HL-60 (cell line): Measurements from ENCODE around the gene CACFD1.

Experiments
- DNase-seq, 2 experiments: peaks; one replicate each; pipeline ENCODE4 v3.0.0-alpha.2; 2010 to 2020; ENCODE audit warnings: low read depth in 1 of 2, low spot score in 1 of 2
- H3K27ac ChIP-seq: fragments of 250-450 bp; sonication (Bioruptor Pico); replicated peaks from 2 replicates; pipeline ENCODE4 v1.5.1; 2020; ENCODE audit warnings: mild to moderate bottlenecking, moderate library complexity
- H3K27me3 ChIP-seq: fragments of 250-450 bp; sonication (Bioruptor Pico); 2 replicates; pipeline ENCODE4 v1.5.1; 2021; ENCODE audit warnings: mild to moderate bottlenecking, moderate library complexity; ENCODE audit not compliant: insufficient read depth, poor library complexity, severe bottlenecking
- H3K4me3 ChIP-seq: replicated peaks from 2 replicates; pipeline ENCODE4 v1.5.1; 2011; ENCODE audit warnings: mild to moderate bottlenecking, control low read depth, low read length; ENCODE audit not compliant: insufficient read depth
- CTCF ChIP-seq: IDR thresholded peaks from one replicate; pipeline ENCODE4 v1.5.1; 2011; ENCODE audit warnings: low read length, control low read depth, inconsistent platforms; ENCODE audit not compliant: insufficient read depth
- GABPA ChIP-seq: IDR thresholded peaks from 2 replicates; pipeline ENCODE4 v1.6.1; 2012; ENCODE audit warnings: low read depth
- POLR2AphosphoS5 ChIP-seq: IDR thresholded peaks from 2 replicates; pipeline ENCODE4 v1.6.1; 2012; ENCODE audit warnings: low read depth
- REST ChIP-seq: IDR thresholded peaks from 2 replicates; pipeline ENCODE4 v1.6.1; 2012; ENCODE audit warnings: low read depth; ENCODE audit not compliant: insufficient replicate concordance
- SPI1 ChIP-seq: IDR thresholded peaks from 2 replicates; pipeline ENCODE4 v1.6.1; 2012; ENCODE audit warnings: low read depth, mild to moderate bottlenecking, borderline replicate concordance

Gene CACFD1

GRCh38 chr9:133468777-133469421, 9.1 kb downstream of the CACFD1 start:
- DNase-seq, result no peak
- no peaks in the 10 kb centered on the region for H3K27me3 ChIP-seq
- no peak overlapping the region for H3K4me3 ChIP-seq
- TF ChIP-seq POLR2AphosphoS5 (no peak), CTCF (no peak), SPI1 (no peak), GABPA (no peak), REST (no peak)
- no peak overlapping the region for H3K27ac ChIP-seq

GRCh38 chr9:133470427-133470924, 10.7 kb downstream of the CACFD1 start:
- no peaks in the 10 kb centered on the region for H3K27me3 ChIP-seq
- peak overlapping the region; percentile 44 for H3K27ac ChIP-seq
- peak; percentile 56 to 58 for DNase-seq

More at GRCh38 chr9:133470427-133470924, 10.7 kb downstream of the CACFD1 start:
- TF ChIP-seq GABPA, result no peak
- TF ChIP-seq SPI1, result no peak
- TF ChIP-seq REST, result no peak
- TF ChIP-seq CTCF, result peak; percentile 24
- H3K4me3 ChIP-seq, result no peak overlapping the region
